ENCODE data around the gene GBF1. TPM values are rescaled to one million over a fixed set of nuclear protein-coding genes. Genes with fewer than 3 reads are reported as not detected.

The GBF1 gene, protein sequence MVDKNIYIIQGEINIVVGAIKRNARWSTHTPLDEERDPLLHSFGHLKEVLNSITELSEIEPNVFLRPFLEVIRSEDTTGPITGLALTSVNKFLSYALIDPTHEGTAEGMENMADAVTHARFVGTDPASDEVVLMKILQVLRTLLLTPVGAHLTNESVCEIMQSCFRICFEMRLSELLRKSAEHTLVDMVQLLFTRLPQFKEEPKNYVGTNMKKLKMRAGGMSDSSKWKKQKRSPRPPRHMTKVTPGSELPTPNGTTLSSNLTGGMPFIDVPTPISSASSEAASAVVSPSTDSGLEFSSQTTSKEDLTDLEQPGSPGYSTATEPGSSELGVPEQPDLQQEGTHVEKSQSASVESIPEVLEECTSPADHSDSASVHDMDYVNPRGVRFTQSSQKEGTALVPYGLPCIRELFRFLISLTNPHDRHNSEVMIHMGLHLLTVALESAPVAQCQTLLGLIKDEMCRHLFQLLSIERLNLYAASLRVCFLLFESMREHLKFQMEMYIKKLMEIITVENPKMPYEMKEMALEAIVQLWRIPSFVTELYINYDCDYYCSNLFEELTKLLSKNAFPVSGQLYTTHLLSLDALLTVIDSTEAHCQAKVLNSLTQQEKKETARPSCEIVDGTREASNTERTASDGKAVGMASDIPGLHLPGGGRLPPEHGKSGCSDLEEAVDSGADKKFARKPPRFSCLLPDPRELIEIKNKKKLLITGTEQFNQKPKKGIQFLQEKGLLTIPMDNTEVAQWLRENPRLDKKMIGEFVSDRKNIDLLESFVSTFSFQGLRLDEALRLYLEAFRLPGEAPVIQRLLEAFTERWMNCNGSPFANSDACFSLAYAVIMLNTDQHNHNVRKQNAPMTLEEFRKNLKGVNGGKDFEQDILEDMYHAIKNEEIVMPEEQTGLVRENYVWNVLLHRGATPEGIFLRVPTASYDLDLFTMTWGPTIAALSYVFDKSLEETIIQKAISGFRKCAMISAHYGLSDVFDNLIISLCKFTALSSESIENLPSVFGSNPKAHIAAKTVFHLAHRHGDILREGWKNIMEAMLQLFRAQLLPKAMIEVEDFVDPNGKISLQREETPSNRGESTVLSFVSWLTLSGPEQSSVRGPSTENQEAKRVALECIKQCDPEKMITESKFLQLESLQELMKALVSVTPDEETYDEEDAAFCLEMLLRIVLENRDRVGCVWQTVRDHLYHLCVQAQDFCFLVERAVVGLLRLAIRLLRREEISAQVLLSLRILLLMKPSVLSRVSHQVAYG (N-terminal part only)
- 10 to 100 TPM; 34.0 to 68.3 (median 53.5) TPM for total RNA-seq

DNA sequence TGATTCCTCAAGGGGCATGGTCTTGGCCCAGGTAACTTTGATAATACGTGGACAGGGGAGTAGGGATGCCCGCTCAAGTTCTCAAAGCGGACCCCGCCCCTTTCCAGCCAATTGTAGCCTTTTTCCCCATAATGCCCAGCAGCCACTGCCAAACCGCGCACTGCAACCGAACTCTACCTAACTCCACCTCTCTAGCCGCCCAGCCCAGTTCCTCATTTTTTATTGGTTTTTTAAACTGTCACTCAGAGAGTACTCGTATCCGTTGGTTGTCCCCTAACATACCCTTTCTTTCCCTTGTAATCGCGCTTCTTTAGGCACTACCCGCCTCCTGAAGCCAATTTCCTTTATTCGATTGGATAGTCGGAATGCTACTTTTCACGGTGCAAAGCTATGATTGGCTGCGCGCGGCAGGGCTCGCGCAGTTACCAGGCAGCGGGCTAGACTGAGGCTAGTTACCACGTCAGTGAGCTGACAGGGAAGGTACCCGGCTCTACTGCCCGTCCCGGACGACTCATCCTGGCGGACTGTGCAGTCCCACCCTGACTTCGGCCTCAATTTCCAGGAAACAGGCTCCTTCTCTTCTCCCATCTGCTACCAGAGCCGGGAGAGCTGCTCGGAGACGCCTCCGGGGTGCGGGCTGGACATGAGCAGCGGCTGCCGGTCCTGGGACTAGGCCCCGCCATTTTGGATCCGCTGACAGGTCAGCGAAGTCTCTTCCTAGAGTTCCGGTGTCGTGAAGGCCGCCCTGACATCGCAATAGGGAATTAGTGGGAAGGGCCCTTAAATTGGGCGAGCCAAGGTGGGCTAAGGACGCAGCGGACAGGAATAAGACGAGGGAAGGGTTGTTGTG, at the start of gene GBF1:
Gene GBF1 (plus strand): TSS at position 451 of the 850 bp plus-strand sequence. CDS start 13,407 bp downstream, outside the sequence.
- Histone ChIP-seq H3K36me3 (no peaks in the 10 kb centered on the region), H3K27ac (peak within 1 kb of the TSS; percentile 67 to 87 (median 71)), H3K27me3 (no peaks in the 10 kb centered on the region), H3K9me3 (no peaks in the 10 kb centered on the region), H3K4me3 (replicated peaks in 1 of 3) (peak within 1 kb of the TSS; percentile 74 to 97 (median 90)), H3K4me1 (peaks cover 32 to 53% of the 10 kb centered on the region in 2 donors)
- intact Hi-C loops (cut with DNase I) = no loop called here
- peak; percentile 93 for DNase-seq
- 0 to 1% methylated on average over 36 to 44 of the region's 47 CpGs for WGBS, 2 donors
- peak; percentile 51 to 96 for TF ChIP-seq POLR2A (IDR thresholded peaks at IDR 0.05)
- TF ChIP-seq, protein P1, sequence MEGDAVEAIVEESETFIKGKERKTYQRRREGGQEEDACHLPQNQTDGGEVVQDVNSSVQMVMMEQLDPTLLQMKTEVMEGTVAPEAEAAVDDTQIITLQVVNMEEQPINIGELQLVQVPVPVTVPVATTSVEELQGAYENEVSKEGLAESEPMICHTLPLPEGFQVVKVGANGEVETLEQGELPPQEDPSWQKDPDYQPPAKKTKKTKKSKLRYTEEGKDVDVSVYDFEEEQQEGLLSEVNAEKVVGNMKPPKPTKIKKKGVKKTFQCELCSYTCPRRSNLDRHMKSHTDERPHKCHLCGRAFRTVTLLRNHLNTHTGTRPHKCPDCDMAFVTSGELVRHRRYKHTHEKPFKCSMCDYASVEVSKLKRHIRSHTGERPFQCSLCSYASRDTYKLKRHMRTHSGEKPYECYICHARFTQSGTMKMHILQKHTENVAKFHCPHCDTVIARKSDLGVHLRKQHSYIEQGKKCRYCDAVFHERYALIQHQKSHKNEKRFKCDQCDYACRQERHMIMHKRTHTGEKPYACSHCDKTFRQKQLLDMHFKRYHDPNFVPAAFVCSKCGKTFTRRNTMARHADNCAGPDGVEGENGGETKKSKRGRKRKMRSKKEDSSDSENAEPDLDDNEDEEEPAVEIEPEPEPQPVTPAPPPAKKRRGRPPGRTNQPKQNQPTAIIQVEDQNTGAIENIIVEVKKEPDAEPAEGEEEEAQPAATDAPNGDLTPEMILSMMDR (IDR thresholded peaks at IDR 0.05) = no peak

DNA sequence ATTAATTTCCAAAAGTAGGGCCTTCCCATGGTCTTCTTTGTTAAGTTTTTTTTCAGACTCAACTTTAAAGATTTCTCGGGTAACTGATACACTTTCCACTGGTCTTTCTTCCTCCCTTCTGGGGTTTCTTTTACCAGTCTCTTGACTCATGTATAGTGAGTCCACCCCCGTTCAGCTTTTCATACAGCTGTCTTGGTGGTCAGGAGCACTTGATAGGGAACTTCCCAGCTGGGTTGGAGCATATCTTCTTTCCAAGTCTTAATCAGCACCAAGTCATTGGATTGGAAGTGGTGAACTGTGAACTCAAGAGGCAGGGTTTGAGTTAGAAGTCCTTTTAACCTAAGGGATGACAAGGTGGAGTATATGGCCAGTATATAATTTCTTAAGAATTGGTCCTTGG, 48.4 kb upstream of the GBF1 start:
- no peaks in the 10 kb centered on the region for H3K4me1 ChIP-seq
- H3K36me3 ChIP-seq = no peaks in the 10 kb centered on the region
- DNase-seq = no peak
- intact Hi-C loops (cut with DNase I) = no loop called here
- H3K27ac ChIP-seq = no peak overlapping the region
- H3K4me3 ChIP-seq (replicated peaks in 1 of 3) = no peak overlapping the region
- no peak for TF ChIP-seq POLR2A (IDR thresholded peaks at IDR 0.05)
- TF ChIP-seq, protein P1 (IDR thresholded peaks at IDR 0.05) = no peak
- no peaks in the 10 kb centered on the region for H3K27me3 ChIP-seq
- no peaks in the 10 kb centered on the region for H3K9me3 ChIP-seq
- WGBS, 2 donors = 74 to 83% methylated on average over 2 of the region's 2 CpGs

DNA sequence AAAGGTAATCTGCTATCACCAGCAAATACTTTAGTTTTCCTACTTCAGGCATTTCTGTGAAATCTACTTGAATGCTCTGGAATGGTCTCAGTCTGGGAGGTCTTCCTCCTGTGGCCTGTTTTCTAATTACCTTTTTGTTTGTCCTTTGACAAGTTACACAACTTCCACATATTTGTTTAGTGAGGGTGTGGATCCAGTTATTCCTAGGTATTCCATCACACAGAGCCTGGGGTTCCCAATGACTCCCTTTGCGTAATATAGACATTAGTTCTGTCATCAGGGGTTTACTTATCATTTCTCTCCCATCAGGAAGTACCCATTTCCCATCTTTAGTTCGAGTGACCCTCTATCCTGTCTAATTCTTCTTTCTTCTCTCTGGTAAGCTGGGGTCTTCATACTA, 47.3 kb upstream of the GBF1 start:
- no peak for DNase-seq
- Histone ChIP-seq H3K27ac (no peak overlapping the region), H3K27me3 (no peaks in the 10 kb centered on the region), H3K36me3 (no peaks in the 10 kb centered on the region), H3K4me1 (no peaks in the 10 kb centered on the region), H3K9me3 (no peaks in the 10 kb centered on the region), H3K4me3 (replicated peaks in 1 of 3) (no peak overlapping the region)
- WGBS, 2 donors = 72 to 85% methylated on average over 2 of the region's 2 CpGs
- intact Hi-C loops (cut with DNase I) = no loop called here
- TF ChIP-seq, protein P1 (IDR thresholded peaks at IDR 0.05) = no peak
- no peak for TF ChIP-seq POLR2A (IDR thresholded peaks at IDR 0.05)

DNA sequence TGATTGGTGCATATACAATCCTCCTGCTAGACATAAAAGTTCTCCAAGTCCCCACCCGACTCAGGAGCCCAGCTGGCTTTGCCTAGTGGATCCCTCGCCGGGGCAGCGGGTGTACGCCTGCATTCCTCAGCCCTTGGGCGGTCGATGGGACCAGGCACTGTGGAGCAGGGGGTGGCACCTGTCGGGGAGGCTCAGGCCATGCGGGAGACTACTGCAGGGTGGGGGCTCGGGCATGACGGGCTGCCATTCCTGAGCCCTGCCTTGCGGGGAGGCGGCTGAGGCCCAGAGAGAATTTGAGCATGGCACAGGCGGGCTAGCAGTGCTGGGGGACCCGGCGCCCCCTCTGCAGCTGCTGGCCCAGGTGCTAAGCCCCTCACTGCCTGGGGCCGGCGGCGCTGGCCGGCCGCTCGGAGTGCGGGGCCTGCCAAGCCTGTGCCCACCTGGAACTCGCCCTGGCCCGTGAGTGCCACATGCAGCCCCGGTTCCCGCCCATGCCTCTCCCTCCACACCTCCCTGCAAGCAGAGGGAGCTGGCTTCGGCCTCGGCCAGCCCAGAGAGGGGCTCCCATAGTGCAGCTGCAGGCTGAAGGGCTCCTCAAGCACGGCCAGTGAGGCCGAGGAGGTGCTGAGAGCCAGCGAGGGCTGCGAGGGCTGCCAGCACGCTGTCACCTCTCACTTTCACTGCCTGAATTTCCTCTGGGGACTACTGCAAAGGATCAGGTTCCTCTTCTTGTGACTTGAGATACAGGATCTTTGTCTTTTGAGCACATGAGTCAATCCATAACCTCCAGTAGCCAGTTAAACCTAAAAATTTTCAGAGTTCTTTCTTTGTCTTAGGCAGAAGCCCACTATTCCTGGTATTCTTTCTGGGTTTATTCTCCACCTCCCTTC, 44.3 kb upstream of the GBF1 start:
- H3K36me3 ChIP-seq = no peaks in the 10 kb centered on the region
- intact Hi-C loops (cut with DNase I) = no loop called here
- no peak overlapping the region for H3K4me3 ChIP-seq (replicated peaks in 1 of 3)
- no peaks in the 10 kb centered on the region for H3K27me3 ChIP-seq
- DNase-seq = no peak
- no peak overlapping the region for H3K27ac ChIP-seq
- 86 to 92% methylated on average over 9 to 17 of the region's 34 CpGs for WGBS, 2 donors
- H3K9me3 ChIP-seq = no peaks in the 10 kb centered on the region
- TF ChIP-seq, protein P1 (IDR thresholded peaks at IDR 0.05) = no peak
- TF ChIP-seq POLR2A (IDR thresholded peaks at IDR 0.05) = no peak
- H3K4me1 ChIP-seq = no peaks in the 10 kb centered on the region

Measured in thyroid gland (tissue), 4 donors.